Pancreas (tissue), 10 donors: Measurements from ENCODE around the gene PRDM16. TPM values are rescaled to one million over a fixed set of nuclear protein-coding genes. Genes with fewer than 3 reads are reported as not detected.

Experiments used
- ATAC-seq, 4 donors: fragments of 200-7000 bp; cut with Tn5 transposase; one replicate each; pipeline versions ENCODE4 v1.8.0 to v1.9.1; 2020; ENCODE audit warnings: mild to moderate bottlenecking in 4 of 4, moderate library complexity in 4 of 4
- DNase-seq, 6 donors: peaks; one replicate each; pipeline ENCODE4 v3.0.0-alpha.2; 2020
- FAIRE-seq: peaks from 2 replicates; lab custom pipeline; 2012; peaks lifted over from hg19 to GRCh38; lab: Jason Lieb, UNC
- H3K27ac ChIP-seq, 4 donors: fragments of 200-600 bp; sonication (generic); 1 replicate in 3 of 4; 2 replicates in 1 of 4; pipeline versions ENCODE4 v1.5.0 to v1.8.0; 2020
- H3K27me3 ChIP-seq, 4 donors: fragments of 200-600 bp; one replicate each; pipeline ENCODE4 v1.8.0; 2021
- H3K36me3 ChIP-seq, 3 donors: fragments of 200-600 bp; sonication (generic) in 1 of 3; one replicate each; pipeline versions ENCODE4 v1.5.0 to v1.8.0; 2020 to 2021
- H3K4me1 ChIP-seq, 3 donors: fragments of 200-600 bp; one replicate each; pipeline ENCODE4 v1.8.0; 2021
- H3K4me3 ChIP-seq, 4 donors: fragments of 200-600 bp; sonication (generic) in 2 of 4; one replicate each; pipeline versions ENCODE4 v1.5.0 to v1.8.0; 2020 to 2021
- H3K9me3 ChIP-seq, 4 donors: fragments of 200-600 bp; one replicate each; pipeline ENCODE4 v1.8.0; 2021
- WGBS, 2 donors: extraction: QIAGEN DNeasy Blood & Tissue Kit; methylation state at CpG; one replicate each; pipeline ENCODE4 v1.1.7; 2013; 5-methylcytosine and 5-hydroxymethylcytosine counted together
- intact Hi-C, 3 donors: fragments of 100-400 bp; cut with DNase I; formaldehyde crosslinking; loops; one replicate each; pipeline versions ENCODE4 v1.11.1 to v1.14.2; 2022
- polyA plus RNA-seq, 2 donors: library from polyadenylated mRNA; stranded (reverse); fragments of 200-250 nt; gene quantifications; one replicate each; pipeline ENCODE4 v1.2.3, GENCODE V29; 2013
- total RNA-seq, 6 donors: library from RNA; stranded (reverse); fragmentation: NEBNext Ultra II Directional in 4 of 6; extraction: Animal tissue kit (Norgen Biotek cat#: 25700) in 4 of 6; gene quantifications; one replicate each; pipeline versions ENCODE4 v1.2.1 to v1.2.4, GENCODE V29; 2021 to 2023
- TF ChIP-seq, protein P1 (sequence below), 4 donors: fragments of 200-600 bp; sonication (generic) in 3 of 4; IDR thresholded peaks; one replicate each; pipeline versions ENCODE4 v1.5.0 to v1.8.0; 2021; ENCODE audit warnings: antibody characterized with exemption in 4 of 4
- donor health status: healthy with polysubstance abuse.
- donor health status: DM: no; HTN: no; CAD: no; lungs with moderate emphysema.
- donor health status: DM: no; HTN: no; CAD: no.
- donor health status: control.
- donor health status: control.
- donor health status: Bipolar disorder and iron deficiency.
- donor health status: DM: yes; HTN: yes; CAD: no.
- donor health status: DM: no; HTN: no; CAD: no.
- donor health status: DM: no; HTN: no; CAD: no.
- donor health status: DM: yes; HTN: yes; CAD: no.

PRDM16 gene
- total and polyA plus RNA-seq, 8 donors: 6.6 to 19.2 (median 14.9) TPM

GRCh38 chr1:3337798-3338724 lies 269.1 kb downstream of the PRDM16 start:
- FAIRE-seq (no peak), ATAC-seq (no peak), DNase-seq (peak in 1 of 6 donors; percentile 45)
- intact Hi-C loops: no loop called here
- TF ChIP-seq, protein P1, sequence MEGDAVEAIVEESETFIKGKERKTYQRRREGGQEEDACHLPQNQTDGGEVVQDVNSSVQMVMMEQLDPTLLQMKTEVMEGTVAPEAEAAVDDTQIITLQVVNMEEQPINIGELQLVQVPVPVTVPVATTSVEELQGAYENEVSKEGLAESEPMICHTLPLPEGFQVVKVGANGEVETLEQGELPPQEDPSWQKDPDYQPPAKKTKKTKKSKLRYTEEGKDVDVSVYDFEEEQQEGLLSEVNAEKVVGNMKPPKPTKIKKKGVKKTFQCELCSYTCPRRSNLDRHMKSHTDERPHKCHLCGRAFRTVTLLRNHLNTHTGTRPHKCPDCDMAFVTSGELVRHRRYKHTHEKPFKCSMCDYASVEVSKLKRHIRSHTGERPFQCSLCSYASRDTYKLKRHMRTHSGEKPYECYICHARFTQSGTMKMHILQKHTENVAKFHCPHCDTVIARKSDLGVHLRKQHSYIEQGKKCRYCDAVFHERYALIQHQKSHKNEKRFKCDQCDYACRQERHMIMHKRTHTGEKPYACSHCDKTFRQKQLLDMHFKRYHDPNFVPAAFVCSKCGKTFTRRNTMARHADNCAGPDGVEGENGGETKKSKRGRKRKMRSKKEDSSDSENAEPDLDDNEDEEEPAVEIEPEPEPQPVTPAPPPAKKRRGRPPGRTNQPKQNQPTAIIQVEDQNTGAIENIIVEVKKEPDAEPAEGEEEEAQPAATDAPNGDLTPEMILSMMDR (IDR thresholded peaks at IDR 0.05): no peak
- Histone ChIP-seq H3K4me1 (peaks cover 0 to 24% (median 11%) of the 10 kb centered on the region in 3 donors), H3K36me3 (no peaks in the 10 kb centered on the region), H3K27ac (peak overlapping the region; percentile 55 to 80 (median 71)), H3K4me3 (no peak overlapping the region), H3K9me3 (no peaks in the 10 kb centered on the region), H3K27me3 (no peaks in the 10 kb centered on the region)
- 68 to 70% methylated on average over 18 of the region's 18 CpGs for WGBS, 2 donors

DNA sequence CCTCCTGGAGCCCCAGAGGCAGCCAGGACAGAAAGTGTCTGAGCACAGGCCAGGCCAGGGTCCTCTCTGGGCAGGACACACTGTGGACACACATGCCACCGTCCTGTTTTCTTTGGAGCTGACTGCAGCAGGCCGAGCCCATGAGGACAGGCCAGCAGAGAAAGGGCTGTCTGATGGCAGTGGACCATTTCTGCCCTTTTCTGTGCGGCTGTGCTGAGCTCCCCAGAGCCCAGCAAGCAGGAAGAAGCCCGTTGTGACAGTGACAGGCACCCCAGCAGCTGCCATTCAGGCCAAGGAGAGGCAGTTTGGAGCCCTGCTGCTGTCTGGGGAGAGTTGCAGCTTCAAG lies 269.7 kb downstream of the PRDM16 start:
- TF ChIP-seq, protein P1 (IDR thresholded peaks at IDR 0.05): no peak
- H3K36me3 ChIP-seq: no peaks in the 10 kb centered on the region
- ATAC-seq: no peak
- no peak for DNase-seq
- no peak for FAIRE-seq
- WGBS, 2 donors: 53 to 56% methylated on average over 4 of the region's 4 CpGs
- peak overlapping the region; percentile 55 to 80 (median 71) for H3K27ac ChIP-seq
- no peak overlapping the region for H3K4me3 ChIP-seq
- no peaks in the 10 kb centered on the region for H3K27me3 ChIP-seq
- intact Hi-C loops: no loop called here
- no peaks in the 10 kb centered on the region for H3K9me3 ChIP-seq
- peaks cover 0 to 22% (median 11%) of the 10 kb centered on the region in 3 donors for H3K4me1 ChIP-seq

- no peak overlapping the region for H3K4me3 ChIP-seq
- H3K27me3 ChIP-seq: no peaks in the 10 kb centered on the region
- no peaks in the 10 kb centered on the region for H3K9me3 ChIP-seq
- no peak for FAIRE-seq
- no peaks in the 10 kb centered on the region for H3K36me3 ChIP-seq
- peak in 1 of 6 donors; percentile 45 for DNase-seq
- intact Hi-C loops: no loop called here
- TF ChIP-seq, protein P1 (IDR thresholded peaks at IDR 0.05): no peak
- WGBS, 2 donors: 82 to 84% methylated on average over 12 of the region's 12 CpGs
- H3K27ac ChIP-seq: peak overlapping the region; percentile 55 to 80 (median 71)
- peak in 2 of 4 donors; percentile 5 to 11 for ATAC-seq
- H3K4me1 ChIP-seq: peaks cover 0 to 11% (median 2%) of the 10 kb centered on the region in 3 donors
Observed at GRCh38 chr1:3339856-3340255, 270.9 kb downstream of the PRDM16 start.

DNA sequence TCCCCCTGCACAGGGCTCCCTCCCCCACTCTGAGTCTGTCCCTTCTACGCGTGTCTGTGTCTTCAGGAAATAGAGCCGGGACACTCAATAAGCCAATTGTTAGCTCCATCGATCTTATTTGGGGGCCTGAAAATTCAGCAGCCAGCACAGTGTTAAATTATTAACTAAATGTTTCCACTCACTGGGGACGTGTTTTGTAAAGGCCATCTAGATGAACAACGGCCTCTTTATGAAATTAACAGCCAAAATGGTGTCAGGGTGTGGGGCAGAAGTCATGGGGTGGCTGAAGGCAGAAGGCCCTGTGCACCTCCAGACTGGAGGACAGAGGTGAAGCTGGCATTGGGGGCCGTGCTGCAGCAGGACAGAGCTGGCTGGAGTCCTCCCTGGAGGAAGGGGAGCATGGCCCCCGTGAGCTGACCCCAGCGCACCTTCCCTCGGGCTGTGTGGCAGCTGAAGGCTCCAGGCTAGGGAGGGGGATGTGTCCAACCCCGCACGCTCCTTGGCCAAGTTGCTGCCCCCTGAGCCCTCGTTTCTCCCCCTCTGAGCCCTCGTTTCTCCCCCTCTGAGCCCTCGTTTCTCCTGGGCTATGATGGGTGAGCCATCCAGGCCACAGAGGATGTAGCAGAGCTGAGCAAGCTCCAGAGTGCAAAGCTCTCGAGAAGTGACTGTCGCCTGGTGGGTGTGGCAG lies 271.7 kb downstream of the PRDM16 start:
- 60% methylated on average over 12 to 17 of the region's 17 CpGs for WGBS, 2 donors
- Histone ChIP-seq H3K36me3 (no peaks in the 10 kb centered on the region), H3K9me3 (no peaks in the 10 kb centered on the region), H3K27me3 (no peaks in the 10 kb centered on the region), H3K4me3 (no peak overlapping the region), H3K27ac (peak overlapping the region; percentile 69 to 80 (median 76)), H3K4me1 (peaks cover 0 to 11% (median 0%) of the 10 kb centered on the region in 3 donors)
- ATAC-seq (peak; percentile 52 to 79 (median 66)), DNase-seq (peak in 1 of 6 donors; percentile 35), FAIRE-seq (no peak)
- intact Hi-C loops: no loop called here
- TF ChIP-seq, protein P1 (IDR thresholded peaks at IDR 0.05): no peak
